Camera-type eye (tissue), 1 donor: Measurements from ENCODE around the gene CERS3. TPM values are rescaled to one million over a fixed set of nuclear protein-coding genes. Genes with fewer than 3 reads are reported as not detected.

Experiments
- total RNA-seq: library from RNA; depleted of rRNA; stranded (reverse); fragments of >200 nt; gene quantifications from one replicate; pipeline ENCODE4 v1.2.3, GENCODE V29; 2014

CERS3 gene
- total RNA-seq, result 0.71 TPM

DNA sequence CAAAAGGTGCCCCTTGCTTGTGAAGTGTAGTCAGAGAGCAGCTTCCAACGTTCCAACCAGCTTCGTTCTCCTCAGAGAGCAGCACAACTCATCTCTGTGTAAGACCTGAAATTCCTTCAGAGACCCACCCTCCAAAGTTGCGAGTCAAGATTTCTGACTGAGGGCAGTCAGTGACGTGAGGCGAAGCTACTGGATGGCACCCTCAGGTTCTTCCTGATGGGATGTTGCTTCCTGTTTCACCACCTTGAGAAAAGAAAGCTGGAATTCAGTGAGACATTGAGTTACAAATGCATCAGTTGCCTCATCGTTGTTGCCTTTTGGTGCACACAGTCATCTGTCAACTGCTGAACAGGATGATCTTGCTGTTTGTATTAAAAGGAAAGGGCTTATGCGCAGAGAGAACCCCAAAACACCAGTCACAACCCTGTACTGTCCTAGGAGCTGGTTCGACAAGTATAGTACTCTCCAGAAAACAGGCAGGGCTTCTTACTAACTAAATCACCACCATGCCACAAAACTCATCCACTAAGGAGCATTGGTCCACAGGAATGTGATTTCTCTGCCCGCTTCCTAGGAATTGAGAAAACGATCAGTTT, at the start of gene CERS3:
CERS3 (minus strand) TSS at position 118 of the 596 bp plus-strand sequence. CDS start 27,101 bp downstream, outside the sequence.

Other genes starting within 250 kb of the CERS3 start
- gene ADAMTS17, start 187.0 kb downstream of the CERS3 start, total RNA-seq, result 24.5 TPM
- gene LINS1, start 73.2 kb upstream of the CERS3 start, total RNA-seq, result 113 TPM
- gene ASB7, start 73.6 kb upstream of the CERS3 start, total RNA-seq, result 20.9 TPM